ENCODE measurements around the gene ARID1B. TPM values are rescaled to one million over a fixed set of nuclear protein-coding genes. Genes with fewer than 3 reads are reported as not detected.
A peak's percentile ranks its signal among the peaks of the same experiment; 100 is the strongest.

ARID1B gene
- polyA plus RNA-seq, 1 donor from 2014 or later: 21.9 TPM

- H3K36me3 Mint-ChIP-seq: no peaks in the 10 kb centered on the region
- peak overlapping the region in 2 of 3 donors; percentile 14 to 91 for H3K27ac Mint-ChIP-seq
- no peaks in the 10 kb centered on the region for H3K27me3 Mint-ChIP-seq
- H3K9me3 Mint-ChIP-seq: peaks cover 0 to 3% (median 0%) of the 10 kb centered on the region in 3 donors
- H3K4me3 Mint-ChIP-seq: no peak overlapping the region
- H3K4me1 Mint-ChIP-seq: peaks cover 33 to 61% (median 44%) of the 10 kb centered on the region in 3 donors
Observed at GRCh38 chr6:157063176-157063905, 286.2 kb downstream of the ARID1B start.

- Mint-ChIP-seq H3K27me3 (no peaks in the 10 kb centered on the region), H3K36me3 (no peaks in the 10 kb centered on the region), H3K9me3 (no peaks in the 10 kb centered on the region), H3K4me3 (peak overlapping the region in 1 of 4 donors; percentile 65), H3K4me1 (peaks cover 38 to 62% (median 45%) of the 10 kb centered on the region in 3 donors), H3K27ac (peak overlapping the region in 1 of 3 donors; percentile 91)
Observed at GRCh38 chr6:157063923-157064322, 286.7 kb downstream of the ARID1B start.

GRCh38 chr6:157064502-157064901, 287.3 kb downstream of the ARID1B start:
- H3K36me3 Mint-ChIP-seq: no peaks in the 10 kb centered on the region
- peak overlapping the region in 2 of 3 donors; percentile 15 to 71 for H3K27ac Mint-ChIP-seq
- peak overlapping the region in 1 of 4 donors; percentile 38 for H3K4me3 Mint-ChIP-seq
- H3K4me1 Mint-ChIP-seq: peaks cover 36 to 60% (median 47%) of the 10 kb centered on the region in 3 donors
- no peaks in the 10 kb centered on the region for H3K27me3 Mint-ChIP-seq
- no peaks in the 10 kb centered on the region for H3K9me3 Mint-ChIP-seq

- Mint-ChIP-seq H3K36me3 (no peaks in the 10 kb centered on the region), H3K4me1 (peaks cover 42 to 62% (median 48%) of the 10 kb centered on the region in 3 donors), H3K27me3 (no peaks in the 10 kb centered on the region), H3K4me3 (no peak overlapping the region), H3K9me3 (no peaks in the 10 kb centered on the region), H3K27ac (no peak overlapping the region)
Observed at GRCh38 chr6:157065366-157065765, 288.2 kb downstream of the ARID1B start.

DNA sequence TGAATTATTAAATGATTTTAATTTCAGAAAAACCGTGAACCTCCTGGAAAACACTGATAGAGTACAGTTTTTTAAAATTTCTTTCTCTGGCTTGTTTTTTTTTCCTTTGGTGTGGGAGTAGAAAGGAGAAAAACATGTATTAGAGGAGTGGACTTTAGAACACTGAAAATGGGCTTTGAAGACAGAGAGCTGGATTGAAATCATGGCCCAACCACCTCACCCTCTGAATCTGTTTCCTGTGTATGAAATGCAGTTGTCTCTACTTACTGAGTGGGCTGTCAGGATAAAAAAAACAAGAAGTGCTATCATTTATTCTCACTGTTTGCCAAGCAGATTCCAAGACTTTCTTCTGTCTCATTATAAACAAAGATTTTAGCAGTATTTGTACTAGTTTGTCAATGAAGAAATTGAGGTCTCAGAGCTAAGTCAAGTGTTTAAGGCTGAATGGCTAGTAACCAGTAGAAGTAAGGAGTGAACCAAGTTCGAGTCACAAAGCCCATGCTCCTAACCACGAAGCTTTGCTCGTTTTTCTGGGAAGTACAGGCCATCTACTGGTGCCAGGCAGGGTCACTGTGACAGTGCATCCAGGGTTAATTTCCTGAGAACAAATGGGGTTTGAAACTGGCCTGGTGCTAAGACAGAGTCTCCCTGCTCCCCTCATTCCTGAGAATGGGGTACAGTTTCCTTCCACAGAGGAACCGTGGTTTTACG, 289.8 kb downstream of the ARID1B start:
- Mint-ChIP-seq H3K27me3 (no peaks in the 10 kb centered on the region), H3K27ac (peak overlapping the region in 2 of 3 donors; percentile 41 to 72), H3K4me1 (peaks cover 47 to 66% (median 56%) of the 10 kb centered on the region in 3 donors), H3K36me3 (peaks cover 3% of the 10 kb centered on the region), H3K4me3 (peak overlapping the region in 2 of 4 donors; percentile 24 to 33), H3K9me3 (no peaks in the 10 kb centered on the region)

- Mint-ChIP-seq H3K4me3 (peak overlapping the region in 2 of 4 donors; percentile 24 to 29), H3K36me3 (peaks cover 5% of the 10 kb centered on the region), H3K27me3 (no peaks in the 10 kb centered on the region)
Observed at GRCh38 chr6:157067507-157067906, 290.3 kb downstream of the ARID1B start.

DNA sequence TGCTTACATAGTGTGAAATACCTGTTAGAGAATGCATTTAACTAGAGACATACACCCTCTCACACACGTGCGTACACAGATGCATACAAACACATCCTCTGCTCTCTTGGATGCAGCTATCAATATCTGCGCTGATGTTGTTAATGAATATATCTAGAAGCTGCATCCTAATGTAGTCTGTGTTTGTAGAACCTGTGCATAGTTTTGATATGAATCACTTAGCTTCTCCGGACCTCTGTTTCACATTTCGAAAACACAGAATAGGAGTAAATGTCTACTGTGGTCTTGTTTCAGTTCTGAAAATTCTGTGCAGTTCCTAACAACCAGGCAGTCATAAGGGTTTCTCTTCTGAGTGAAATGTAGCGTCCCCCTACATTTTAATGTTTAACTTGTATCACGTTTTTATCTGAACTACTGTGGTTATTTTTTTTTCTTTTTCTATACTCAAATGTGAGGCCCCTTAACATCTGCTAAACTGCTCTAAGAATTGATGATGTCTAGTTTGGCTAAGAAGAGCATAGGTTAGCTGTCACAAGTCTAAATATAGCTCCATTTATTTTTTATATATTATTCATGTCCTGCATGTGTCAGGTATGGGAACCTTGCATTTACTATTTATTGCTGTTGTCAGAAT, 291.6 kb downstream of the ARID1B start:
- peaks cover 41 to 59% (median 56%) of the 10 kb centered on the region in 3 donors for H3K4me1 Mint-ChIP-seq
- H3K36me3 Mint-ChIP-seq: peaks cover 5% of the 10 kb centered on the region
- H3K27me3 Mint-ChIP-seq: no peaks in the 10 kb centered on the region
- H3K27ac Mint-ChIP-seq: peak overlapping the region; percentile 3 to 78 (median 4)
- H3K4me3 Mint-ChIP-seq: peak overlapping the region in 3 of 4 donors; percentile 5 to 46 (median 18)
- H3K9me3 Mint-ChIP-seq: peaks cover 0 to 2% (median 0%) of the 10 kb centered on the region in 3 donors

More at GRCh38 chr6:157067507-157067906, 290.3 kb downstream of the ARID1B start:
- no peak overlapping the region for H3K27ac Mint-ChIP-seq
- H3K4me1 Mint-ChIP-seq: peaks cover 48 to 67% (median 59%) of the 10 kb centered on the region in 3 donors
- peaks cover 0 to 2% (median 0%) of the 10 kb centered on the region in 3 donors for H3K9me3 Mint-ChIP-seq

- Mint-ChIP-seq H3K27ac (no peak overlapping the region), H3K4me3 (no peak overlapping the region), H3K4me1 (peaks cover 39 to 61% (median 56%) of the 10 kb centered on the region in 3 donors), H3K9me3 (peaks cover 0 to 2% (median 0%) of the 10 kb centered on the region in 3 donors), H3K36me3 (peaks cover 11% of the 10 kb centered on the region), H3K27me3 (no peaks in the 10 kb centered on the region)
Observed at GRCh38 chr6:157069585-157069984, 292.4 kb downstream of the ARID1B start.

GRCh38 chr6:157070403-157071107, 293.4 kb downstream of the ARID1B start:
- Mint-ChIP-seq H3K27me3 (no peaks in the 10 kb centered on the region), H3K9me3 (peaks cover 0 to 2% (median 0%) of the 10 kb centered on the region in 3 donors), H3K27ac (peak overlapping the region in 1 of 3 donors; percentile 37), H3K4me1 (peaks cover 42 to 64% (median 55%) of the 10 kb centered on the region in 3 donors), H3K36me3 (peaks cover 14% of the 10 kb centered on the region), H3K4me3 (no peak overlapping the region)

- H3K4me3 Mint-ChIP-seq: peak overlapping the region in 2 of 4 donors; percentile 14 to 25
- H3K27me3 Mint-ChIP-seq: no peaks in the 10 kb centered on the region
- H3K36me3 Mint-ChIP-seq: peaks cover 16% of the 10 kb centered on the region
- H3K27ac Mint-ChIP-seq: peak overlapping the region; percentile 10 to 39 (median 23)
- peaks cover 0 to 4% (median 0%) of the 10 kb centered on the region in 3 donors for H3K9me3 Mint-ChIP-seq
- peaks cover 43 to 63% (median 50%) of the 10 kb centered on the region in 3 donors for H3K4me1 Mint-ChIP-seq
Observed at GRCh38 chr6:157072128-157072527, 294.9 kb downstream of the ARID1B start.

GRCh38 chr6:157073596-157073995, 296.4 kb downstream of the ARID1B start:
- H3K9me3 Mint-ChIP-seq: peaks cover 0 to 4% (median 0%) of the 10 kb centered on the region in 3 donors
- peaks cover 37 to 63% (median 40%) of the 10 kb centered on the region in 3 donors for H3K4me1 Mint-ChIP-seq
- peaks cover 20% of the 10 kb centered on the region for H3K36me3 Mint-ChIP-seq
- H3K27me3 Mint-ChIP-seq: no peaks in the 10 kb centered on the region
- peak overlapping the region in 1 of 4 donors; percentile 57 for H3K4me3 Mint-ChIP-seq
- H3K27ac Mint-ChIP-seq: no peak overlapping the region

DNA sequence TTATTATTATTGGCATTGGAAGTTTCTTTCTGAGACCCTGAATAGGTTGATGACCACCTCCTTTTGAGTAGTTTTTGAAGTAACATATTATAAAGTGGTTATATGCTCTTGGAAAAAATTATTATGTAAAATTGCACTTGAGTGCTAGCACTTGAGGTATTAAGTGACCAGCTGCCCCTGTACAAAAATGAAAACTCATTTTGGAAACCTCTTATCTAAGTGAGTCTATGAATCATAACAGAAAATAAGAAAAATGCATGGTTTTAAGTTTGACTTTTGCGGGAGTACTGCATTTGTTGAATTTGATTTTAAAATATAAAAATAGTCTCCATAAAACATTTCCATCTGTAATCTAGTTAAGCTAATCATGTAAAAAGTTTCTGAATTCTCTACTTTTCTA, 297.8 kb downstream of the ARID1B start:
- Mint-ChIP-seq H3K4me1 (peaks cover 39 to 66% (median 39%) of the 10 kb centered on the region in 3 donors), H3K36me3 (peaks cover 20% of the 10 kb centered on the region), H3K4me3 (peak overlapping the region in 1 of 4 donors; percentile 38), H3K27ac (peak overlapping the region in 2 of 3 donors; percentile 60 to 65), H3K9me3 (peaks cover 0 to 4% (median 0%) of the 10 kb centered on the region in 3 donors), H3K27me3 (no peaks in the 10 kb centered on the region)

GRCh38 chr6:157075549-157076450, 298.6 kb downstream of the ARID1B start:
- H3K4me3 Mint-ChIP-seq: peak overlapping the region; percentile 4 to 89 (median 80)
- peaks cover 20% of the 10 kb centered on the region for H3K36me3 Mint-ChIP-seq
- H3K9me3 Mint-ChIP-seq: peaks cover 0 to 4% (median 0%) of the 10 kb centered on the region in 3 donors
- no peaks in the 10 kb centered on the region for H3K27me3 Mint-ChIP-seq
- H3K4me1 Mint-ChIP-seq: peaks cover 37 to 64% (median 42%) of the 10 kb centered on the region in 3 donors
- no peak overlapping the region for H3K27ac Mint-ChIP-seq

Data from IgD-negative memory B cell (primary cell).